HL-60 (cell line): ENCODE results near the gene TOR1AIP1.
"Not testable (repeated sequence)": the region's sequence is repeated elsewhere in the genome, so short reads cannot be mapped to it uniquely, and the experiment has no call there.

Experiments
- DNase-seq, 2 experiments: peaks; one replicate each; pipeline ENCODE4 v3.0.0-alpha.2; 2010 to 2020; ENCODE audit warnings: low read depth in 1 of 2, low spot score in 1 of 2
- H3K27ac ChIP-seq: fragments of 250-450 bp; sonication (Bioruptor Pico); replicated peaks from 2 replicates; pipeline ENCODE4 v1.5.1; 2020; ENCODE audit warnings: mild to moderate bottlenecking, moderate library complexity
- H3K27me3 ChIP-seq: fragments of 250-450 bp; sonication (Bioruptor Pico); 2 replicates; pipeline ENCODE4 v1.5.1; 2021; ENCODE audit warnings: mild to moderate bottlenecking, moderate library complexity; ENCODE audit not compliant: insufficient read depth, poor library complexity, severe bottlenecking
- H3K4me3 ChIP-seq: replicated peaks from 2 replicates; pipeline ENCODE4 v1.5.1; 2011; ENCODE audit warnings: mild to moderate bottlenecking, control low read depth, low read length; ENCODE audit not compliant: insufficient read depth
- CTCF ChIP-seq: IDR thresholded peaks from one replicate; pipeline ENCODE4 v1.5.1; 2011; ENCODE audit warnings: low read length, control low read depth, inconsistent platforms; ENCODE audit not compliant: insufficient read depth
- GABPA ChIP-seq: IDR thresholded peaks from 2 replicates; pipeline ENCODE4 v1.6.1; 2012; ENCODE audit warnings: low read depth
- POLR2AphosphoS5 ChIP-seq: IDR thresholded peaks from 2 replicates; pipeline ENCODE4 v1.6.1; 2012; ENCODE audit warnings: low read depth
- REST ChIP-seq: IDR thresholded peaks from 2 replicates; pipeline ENCODE4 v1.6.1; 2012; ENCODE audit warnings: low read depth; ENCODE audit not compliant: insufficient replicate concordance
- SPI1 ChIP-seq: IDR thresholded peaks from 2 replicates; pipeline ENCODE4 v1.6.1; 2012; ENCODE audit warnings: low read depth, mild to moderate bottlenecking, borderline replicate concordance
- long read RNA-seq: library from polyadenylated mRNA; unstranded; transcript quantifications from one replicate; pipeline ENCODE4 v2.0.0, GENCODE V29; 2020

The TOR1AIP1 gene
- long read RNA-seq, full-length matches to known transcripts: 199 of 220 reads
- long read RNA-seq, partial matches to known transcripts: 2 of 220 reads
- long read RNA-seq, other reads (novel, unspliced or antisense): 19 of 220 reads

- TF ChIP-seq CTCF (no peak), REST (peak; percentile 79), GABPA (peak; percentile 99), POLR2AphosphoS5 (peak; percentile 78), SPI1 (peak; percentile 100)
- no peaks in the 10 kb centered on the region for H3K27me3 ChIP-seq
- H3K4me3 ChIP-seq: peak within 1 kb of the TSS; percentile 84
- H3K27ac ChIP-seq: peak within 1 kb of the TSS; percentile 98
- peak; percentile 94 to 98 for DNase-seq
These were observed at the start of gene TOR1AIP1 for GRCh38 chr1:179882253-179883039. TSS of gene TOR1AIP1 (plus strand) at chr1:179882285. CDS start at chr1:179882503, 218 bp downstream.

- not testable (repeated sequence) for H3K4me3 ChIP-seq, H3K27me3 ChIP-seq, DNase-seq, H3K27ac ChIP-seq
These were observed 45.2 kb upstream of the TOR1AIP1 start for GRCh38 chr1:179836686-179837445.

GRCh38 chr1:179840107-179840506 lies 42.0 kb upstream of the TOR1AIP1 start:
- no peak for DNase-seq
- H3K27me3 ChIP-seq: no peaks in the 10 kb centered on the region
- no peak overlapping the region for H3K4me3 ChIP-seq
- TF ChIP-seq REST (no peak), CTCF (no peak), POLR2AphosphoS5 (no peak), GABPA (no peak), SPI1 (no peak)
- H3K27ac ChIP-seq: no peak overlapping the region

- Histone ChIP-seq H3K27me3 (no peaks in the 10 kb centered on the region), H3K27ac (no peak overlapping the region), H3K4me3 (no peak overlapping the region)
- DNase-seq: no peak
- TF ChIP-seq REST (no peak), GABPA (no peak)
These were observed 33.9 kb upstream of the TOR1AIP1 start for GRCh38 chr1:179848233-179848632.
